ENCODE results near the gene GATA5. TPM values are rescaled to one million over a fixed set of nuclear protein-coding genes. Genes with fewer than 3 reads are reported as not detected.
A peak's percentile ranks its signal among the peaks of the same experiment; 100 is the strongest.
"Not testable (repeated sequence)": the region's sequence is repeated elsewhere in the genome, so short reads cannot be mapped to it uniquely, and the experiment has no call there.

The GATA5 gene
- total and polyA plus RNA-seq, 8 donors, result 3.1 to 16.4 (median 9.3) TPM; not detected in 1

DNA sequence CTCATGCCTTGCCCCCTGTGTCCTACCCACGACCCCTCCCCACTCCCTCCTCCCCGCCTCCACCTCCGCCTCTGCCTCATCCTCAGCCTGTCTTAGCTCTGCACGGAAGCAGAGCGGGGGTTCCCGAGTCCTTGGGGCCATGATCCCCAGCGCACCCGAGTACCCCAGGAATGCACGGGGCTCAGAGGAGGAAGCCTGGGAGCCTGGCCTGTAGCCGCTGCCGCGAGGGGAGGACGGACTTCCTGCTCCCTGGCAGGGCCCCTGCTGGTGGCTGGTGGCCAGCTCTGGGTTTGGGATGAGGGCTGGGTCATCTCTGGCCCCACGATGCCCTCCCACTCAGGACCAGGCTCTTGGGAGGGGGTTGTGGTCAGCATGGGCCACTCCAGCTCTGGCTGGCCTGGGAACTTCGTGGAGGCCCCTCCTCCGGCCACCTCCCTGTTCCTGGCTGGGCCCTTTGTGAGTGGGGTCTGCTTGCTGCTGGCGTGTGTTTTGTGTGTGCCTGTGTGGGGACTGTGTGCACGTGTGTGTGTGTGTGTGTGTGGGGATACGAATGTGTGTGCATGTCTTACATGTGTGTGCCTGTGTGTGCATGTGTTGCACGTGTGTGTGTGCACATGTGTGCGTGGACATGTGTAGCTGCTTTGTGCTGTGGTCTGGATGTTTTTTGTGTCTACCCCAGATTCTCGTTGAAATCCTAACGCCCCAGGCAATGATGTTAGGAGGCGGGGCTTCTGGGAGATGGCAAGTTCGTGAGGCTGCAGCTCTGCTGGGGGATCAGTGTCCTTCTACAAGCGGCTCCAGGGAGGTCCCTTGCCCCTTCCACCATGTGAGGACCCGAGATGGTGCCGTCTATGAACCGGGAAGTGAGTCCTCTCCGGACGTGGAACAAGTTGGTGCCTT is 47.1 kb downstream of the GATA5 start:
- TF ChIP-seq POLR2A (IDR thresholded peaks at IDR 0.05) (no peak), EP300 (IDR thresholded peaks at IDR 0.05) (no peak), POLR2AphosphoS5 (IDR thresholded peaks at IDR 0.05) (no peak)
- TF ChIP-seq, protein P1, sequence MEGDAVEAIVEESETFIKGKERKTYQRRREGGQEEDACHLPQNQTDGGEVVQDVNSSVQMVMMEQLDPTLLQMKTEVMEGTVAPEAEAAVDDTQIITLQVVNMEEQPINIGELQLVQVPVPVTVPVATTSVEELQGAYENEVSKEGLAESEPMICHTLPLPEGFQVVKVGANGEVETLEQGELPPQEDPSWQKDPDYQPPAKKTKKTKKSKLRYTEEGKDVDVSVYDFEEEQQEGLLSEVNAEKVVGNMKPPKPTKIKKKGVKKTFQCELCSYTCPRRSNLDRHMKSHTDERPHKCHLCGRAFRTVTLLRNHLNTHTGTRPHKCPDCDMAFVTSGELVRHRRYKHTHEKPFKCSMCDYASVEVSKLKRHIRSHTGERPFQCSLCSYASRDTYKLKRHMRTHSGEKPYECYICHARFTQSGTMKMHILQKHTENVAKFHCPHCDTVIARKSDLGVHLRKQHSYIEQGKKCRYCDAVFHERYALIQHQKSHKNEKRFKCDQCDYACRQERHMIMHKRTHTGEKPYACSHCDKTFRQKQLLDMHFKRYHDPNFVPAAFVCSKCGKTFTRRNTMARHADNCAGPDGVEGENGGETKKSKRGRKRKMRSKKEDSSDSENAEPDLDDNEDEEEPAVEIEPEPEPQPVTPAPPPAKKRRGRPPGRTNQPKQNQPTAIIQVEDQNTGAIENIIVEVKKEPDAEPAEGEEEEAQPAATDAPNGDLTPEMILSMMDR (IDR thresholded peaks at IDR 0.05), result no peak
- no peaks in the 10 kb centered on the region for H3K36me3 ChIP-seq
- peaks cover 0 to 34% (median 0%) of the 10 kb centered on the region in 3 donors for H3K27me3 ChIP-seq
- intact Hi-C loops (cut with DNase I; ENCODE audit: low total_unique reads), result no loop called here
- H3K27ac ChIP-seq, result peak overlapping the region; percentile 44 to 80 (median 70)
- DNase-seq, result peak in 1 of 2 donors; percentile 62
- H3K4me1 ChIP-seq, result peaks cover 32 to 69% (median 63%) of the 10 kb centered on the region in 4 donors
- no peak overlapping the region for H3K4me3 ChIP-seq
- no peaks in the 10 kb centered on the region for H3K9me3 ChIP-seq
- WGBS, 5 donors, result 29 to 49% (median 37%) methylated on average over 20 to 31 of the region's 31 CpGs

DNA sequence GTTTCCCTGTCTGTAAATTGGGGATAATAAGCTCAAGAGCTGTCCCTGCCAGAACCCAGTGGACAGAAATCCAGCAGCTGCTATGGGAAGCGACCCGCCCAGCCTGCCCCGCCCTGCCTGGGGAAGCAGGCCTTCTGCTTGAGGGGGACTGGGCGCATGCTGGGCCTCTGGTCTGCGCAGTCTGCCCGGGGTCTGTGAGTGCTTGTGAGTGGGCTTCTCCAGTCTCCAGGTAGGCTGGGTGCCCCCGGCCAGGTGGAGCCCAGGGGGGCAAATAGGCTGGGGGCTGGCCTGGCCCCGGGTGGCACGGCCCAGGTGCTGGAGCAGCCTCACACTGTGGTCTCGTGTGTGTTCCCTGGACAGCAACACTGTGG is 47.8 kb downstream of the GATA5 start:
- Histone ChIP-seq H3K9me3 (no peaks in the 10 kb centered on the region), H3K4me3 (no peak overlapping the region), H3K36me3 (no peaks in the 10 kb centered on the region), H3K27ac (peak overlapping the region; percentile 58 to 80 (median 70)), H3K27me3 (peaks cover 0 to 34% (median 0%) of the 10 kb centered on the region in 3 donors), H3K4me1 (peaks cover 32 to 67% (median 60%) of the 10 kb centered on the region in 4 donors)
- TF ChIP-seq EP300 (IDR thresholded peaks at IDR 0.05) (no peak), POLR2A (IDR thresholded peaks at IDR 0.05) (no peak), POLR2AphosphoS5 (IDR thresholded peaks at IDR 0.05) (no peak)
- TF ChIP-seq, protein P1 (IDR thresholded peaks at IDR 0.05), result no peak
- 39 to 78% (median 60%) methylated on average over 1 to 10 of the region's 10 CpGs for WGBS, 5 donors
- DNase-seq, result peak in 1 of 2 donors; percentile 57
- intact Hi-C loops (cut with DNase I; ENCODE audit: low total_unique reads), result no loop called here

DNA sequence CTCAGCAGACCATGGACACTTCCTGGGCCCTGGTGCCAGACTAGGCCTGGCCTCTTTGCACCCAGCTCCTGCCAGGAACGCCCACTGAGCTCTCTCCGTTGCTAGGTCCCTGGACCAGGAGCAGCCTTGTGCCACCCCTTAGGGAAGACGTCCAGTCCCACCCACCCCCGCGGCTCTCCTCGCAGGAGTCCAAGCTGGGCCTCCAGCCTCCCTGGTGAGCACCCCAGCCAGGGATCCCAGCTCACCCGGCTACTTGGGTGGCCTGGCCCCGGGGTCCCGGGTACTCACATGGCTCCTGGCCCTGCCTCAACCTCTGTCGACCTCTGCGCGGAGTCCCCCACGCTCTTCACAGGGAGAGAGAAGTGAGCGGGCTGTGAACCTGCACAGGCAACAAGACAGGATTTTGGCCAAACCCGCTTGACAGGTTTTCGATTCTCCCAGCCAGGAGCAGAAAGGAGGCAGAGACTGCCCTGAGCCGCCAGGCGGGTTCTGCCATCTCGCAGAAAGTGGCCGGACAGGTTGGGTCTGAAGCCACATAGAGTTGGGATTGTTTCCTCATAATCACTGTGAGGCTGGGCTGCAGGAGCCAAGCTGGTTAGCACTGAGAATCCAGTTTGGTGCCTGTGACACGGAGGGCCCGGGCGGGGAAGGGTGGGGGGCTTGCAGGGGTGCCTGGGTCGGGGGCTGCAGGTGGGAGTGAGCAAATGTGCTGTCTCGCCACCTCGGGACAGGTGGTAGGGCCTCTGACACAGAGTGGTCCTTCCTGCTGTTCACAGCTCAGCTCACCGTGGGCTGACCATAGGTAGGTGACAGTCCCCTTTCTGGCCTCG is 48.4 kb downstream of the GATA5 start, which contains the start of gene RBBP8NL:
Gene RBBP8NL, minus strand, starts transcription at position 368 of the 830 bp plus-strand sequence. CDS start 7,892 bp downstream, outside the sequence.
- H3K27me3 ChIP-seq, result peaks cover 0 to 38% (median 0%) of the 10 kb centered on the region in 3 donors
- peak; percentile 97 for DNase-seq
- H3K4me1 ChIP-seq, result peaks cover 32 to 67% (median 59%) of the 10 kb centered on the region in 4 donors
- peak within 1 kb of the TSS; percentile 59 to 80 (median 70) for H3K27ac ChIP-seq
- no peaks in the 10 kb centered on the region for H3K9me3 ChIP-seq
- intact Hi-C loops (cut with DNase I; ENCODE audit: low total_unique reads), result no loop called here
- TF ChIP-seq POLR2A (IDR thresholded peaks at IDR 0.05), result no peak
- TF ChIP-seq POLR2AphosphoS5 (IDR thresholded peaks at IDR 0.05), result peak in 2 of 3 donors; percentile 44 to 79
- TF ChIP-seq EP300 (IDR thresholded peaks at IDR 0.05), result no peak
- TF ChIP-seq, protein P1 (IDR thresholded peaks at IDR 0.05), result peak in 2 of 7 experiments; percentile 14
- no peaks in the 10 kb centered on the region for H3K36me3 ChIP-seq
- 29 to 62% (median 44%) methylated on average over 16 to 28 of the region's 28 CpGs for WGBS, 5 donors
- H3K4me3 ChIP-seq, result peak within 1 kb of the TSS; percentile 4 to 26 (median 18)

DNA sequence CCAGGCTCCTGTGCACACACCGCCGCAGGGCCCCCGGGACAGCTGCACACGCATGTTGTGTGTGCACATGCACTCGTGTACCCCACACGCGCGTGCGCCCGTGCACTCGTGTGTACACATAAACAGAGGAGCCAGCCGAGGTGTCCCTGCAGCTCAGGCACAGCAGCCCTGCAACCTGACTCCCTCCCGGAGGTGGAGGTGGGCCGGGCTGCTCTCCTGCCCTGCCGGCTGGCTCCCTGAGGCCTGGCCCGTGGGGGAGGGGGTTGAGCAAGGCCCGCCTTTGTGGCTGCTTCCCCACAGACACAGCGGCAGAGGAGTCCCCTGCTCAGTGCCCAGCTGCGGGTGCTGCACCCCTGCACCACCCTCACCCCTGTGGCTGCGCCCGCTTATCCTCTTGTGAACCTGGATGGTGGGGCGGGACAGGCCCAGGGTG is 49.1 kb downstream of the GATA5 start:
- no peak for TF ChIP-seq POLR2AphosphoS5 (IDR thresholded peaks at IDR 0.05)
- TF ChIP-seq, protein P1 (IDR thresholded peaks at IDR 0.05), result no peak
- no peak for TF ChIP-seq POLR2A (IDR thresholded peaks at IDR 0.05)
- no peak for TF ChIP-seq EP300 (IDR thresholded peaks at IDR 0.05)
- H3K27me3 ChIP-seq, result peaks cover 0 to 38% (median 0%) of the 10 kb centered on the region in 3 donors
- 18 to 37% (median 30%) methylated on average over 8 to 22 of the region's 22 CpGs for WGBS, 5 donors
- peak overlapping the region; percentile 59 to 80 (median 70) for H3K27ac ChIP-seq
- no peaks in the 10 kb centered on the region for H3K36me3 ChIP-seq
- H3K4me3 ChIP-seq, result peak overlapping the region; percentile 4 to 26 (median 18)
- peaks cover 32 to 67% (median 59%) of the 10 kb centered on the region in 4 donors for H3K4me1 ChIP-seq
- intact Hi-C loops (cut with DNase I; ENCODE audit: low total_unique reads), result no loop called here
- DNase-seq, result peak; percentile 74 to 80
- no peaks in the 10 kb centered on the region for H3K9me3 ChIP-seq

DNA sequence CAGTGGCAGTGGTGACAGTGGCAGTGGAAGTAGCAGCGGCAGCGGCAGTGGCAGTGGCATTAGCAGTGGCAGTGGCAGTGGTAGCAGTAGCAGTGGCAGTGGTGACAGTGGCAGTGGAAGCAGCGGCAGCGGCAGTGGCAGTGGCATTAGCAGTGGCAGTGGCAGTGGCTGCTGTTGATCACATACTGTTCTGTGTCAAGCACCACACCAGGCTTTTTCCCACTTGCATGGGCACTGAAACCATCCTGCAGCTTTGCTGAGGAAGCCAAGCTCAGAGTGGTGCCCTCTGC is 49.8 kb downstream of the GATA5 start:
- peaks cover 32 to 67% (median 54%) of the 10 kb centered on the region in 4 donors for H3K4me1 ChIP-seq
- H3K36me3 ChIP-seq; H3K4me3 ChIP-seq; H3K27ac ChIP-seq; DNase-seq; H3K9me3 ChIP-seq; intact Hi-C loops (cut with DNase I; ENCODE audit: low total_unique reads): not testable (repeated sequence)
- peaks cover 0 to 38% (median 0%) of the 10 kb centered on the region in 3 donors for H3K27me3 ChIP-seq
- 89 to 100% (median 98%) methylated on average over 4 of the region's 4 CpGs for WGBS, 5 donors

Data from stomach (tissue), 9 donors.